GM23338 (cell line): ENCODE results near the gene AAR2.

Experiments used
- CREB1 ChIP-seq: fragments of 250-450 bp; sonication (Bioruptor Pico); IDR thresholded peaks from 2 replicates; pipeline ENCODE4 v1.5.0; 2020; ENCODE audit warnings: low read depth, mild to moderate bottlenecking, moderate library complexity
- EZH2 ChIP-seq: fragments of 200-600 bp; sonication (generic); IDR thresholded peaks from one replicate; pipeline ENCODE4 v1.8.0; 2017; ENCODE audit warnings: antibody characterized with exemption, mild to moderate bottlenecking, low read depth; ENCODE audit not compliant: unreplicated experiment
- EZH2phosphoT487 ChIP-seq: fragments of 200-600 bp; sonication (generic); IDR thresholded peaks from one replicate; pipeline ENCODE4 v1.8.1; 2018; ENCODE audit warnings: antibody characterized with exemption; ENCODE audit not compliant: unreplicated experiment
- POLR2AphosphoS5 ChIP-seq: IDR thresholded peaks from 2 replicates; pipeline ENCODE4 v1.6.1; 2016; ENCODE audit warnings: antibody characterized with exemption, low read depth
- STAT1 ChIP-seq: IDR thresholded peaks from one replicate; pipeline ENCODE4 v1.6.1; 2016; ENCODE audit warnings: antibody characterized with exemption; ENCODE audit not compliant: unreplicated experiment
- ZNF331 ChIP-seq: fragments of 250-450 bp; sonication (Bioruptor Pico); IDR thresholded peaks from 2 replicates; pipeline ENCODE4 v1.5.0; 2020; ENCODE audit warnings: low read depth, mild to moderate bottlenecking, moderate library complexity
- TF ChIP-seq, protein P1 (sequence below), 2 experiments: fragments of 200-600 bp in 1 of 2; sonication (generic) in 1 of 2; conservative IDR thresholded peaks; 2 replicates each; pipeline versions ENCODE4 v1.5.1 to v1.6.1; 2016 to 2017; ENCODE audit warnings: antibody characterized with exemption in 2 of 2, low read depth in 2 of 2, mild to moderate bottlenecking in 2 of 2, moderate library complexity in 1 of 2
- TF ChIP-seq, protein P2 (sequence below): IDR thresholded peaks from one replicate; pipeline ENCODE4 v1.6.1; 2018; ENCODE audit warnings: antibody characterized with exemption; ENCODE audit not compliant: unreplicated experiment

DNA sequence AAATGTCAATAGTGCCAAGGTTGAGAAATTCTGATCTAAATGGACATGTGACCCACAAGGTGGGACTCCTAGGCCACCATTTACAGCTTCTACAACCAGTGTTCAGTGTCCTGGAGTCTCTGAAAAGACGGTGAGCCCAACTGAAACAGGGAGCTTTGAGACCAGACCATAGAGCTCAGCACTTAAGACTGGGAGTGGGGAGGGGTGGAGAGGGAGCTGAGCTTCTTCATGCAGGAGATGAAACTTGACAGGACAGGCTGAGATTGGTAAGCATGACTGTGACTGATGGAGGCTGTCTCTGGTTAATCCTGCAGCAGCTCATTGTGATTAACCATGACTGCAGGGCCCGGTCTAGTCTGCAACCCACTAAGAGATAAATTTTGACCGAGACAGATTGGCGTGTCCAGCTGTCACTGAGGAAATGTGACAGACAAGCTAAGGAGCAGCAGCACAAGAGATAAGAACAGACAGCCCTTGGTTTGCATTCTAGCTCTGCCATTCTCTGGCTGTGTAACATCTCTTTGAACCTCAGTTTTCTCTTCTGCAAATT lies 1.4 kb upstream of the AAR2 start:
- TF ChIP-seq, protein P1, sequence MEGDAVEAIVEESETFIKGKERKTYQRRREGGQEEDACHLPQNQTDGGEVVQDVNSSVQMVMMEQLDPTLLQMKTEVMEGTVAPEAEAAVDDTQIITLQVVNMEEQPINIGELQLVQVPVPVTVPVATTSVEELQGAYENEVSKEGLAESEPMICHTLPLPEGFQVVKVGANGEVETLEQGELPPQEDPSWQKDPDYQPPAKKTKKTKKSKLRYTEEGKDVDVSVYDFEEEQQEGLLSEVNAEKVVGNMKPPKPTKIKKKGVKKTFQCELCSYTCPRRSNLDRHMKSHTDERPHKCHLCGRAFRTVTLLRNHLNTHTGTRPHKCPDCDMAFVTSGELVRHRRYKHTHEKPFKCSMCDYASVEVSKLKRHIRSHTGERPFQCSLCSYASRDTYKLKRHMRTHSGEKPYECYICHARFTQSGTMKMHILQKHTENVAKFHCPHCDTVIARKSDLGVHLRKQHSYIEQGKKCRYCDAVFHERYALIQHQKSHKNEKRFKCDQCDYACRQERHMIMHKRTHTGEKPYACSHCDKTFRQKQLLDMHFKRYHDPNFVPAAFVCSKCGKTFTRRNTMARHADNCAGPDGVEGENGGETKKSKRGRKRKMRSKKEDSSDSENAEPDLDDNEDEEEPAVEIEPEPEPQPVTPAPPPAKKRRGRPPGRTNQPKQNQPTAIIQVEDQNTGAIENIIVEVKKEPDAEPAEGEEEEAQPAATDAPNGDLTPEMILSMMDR (conservative IDR thresholded peaks at IDR 0.05; ENCODE audit: low read depth in 2 of 2): no peak
- TF ChIP-seq CREB1 (CRISPR knock-in tag) (no peak), POLR2AphosphoS5 (no peak), STAT1 (no peak), ZNF331 (CRISPR knock-in tag) (no peak), EZH2 (no peak), EZH2phosphoT487 (no peak)
- TF ChIP-seq, protein P2, sequence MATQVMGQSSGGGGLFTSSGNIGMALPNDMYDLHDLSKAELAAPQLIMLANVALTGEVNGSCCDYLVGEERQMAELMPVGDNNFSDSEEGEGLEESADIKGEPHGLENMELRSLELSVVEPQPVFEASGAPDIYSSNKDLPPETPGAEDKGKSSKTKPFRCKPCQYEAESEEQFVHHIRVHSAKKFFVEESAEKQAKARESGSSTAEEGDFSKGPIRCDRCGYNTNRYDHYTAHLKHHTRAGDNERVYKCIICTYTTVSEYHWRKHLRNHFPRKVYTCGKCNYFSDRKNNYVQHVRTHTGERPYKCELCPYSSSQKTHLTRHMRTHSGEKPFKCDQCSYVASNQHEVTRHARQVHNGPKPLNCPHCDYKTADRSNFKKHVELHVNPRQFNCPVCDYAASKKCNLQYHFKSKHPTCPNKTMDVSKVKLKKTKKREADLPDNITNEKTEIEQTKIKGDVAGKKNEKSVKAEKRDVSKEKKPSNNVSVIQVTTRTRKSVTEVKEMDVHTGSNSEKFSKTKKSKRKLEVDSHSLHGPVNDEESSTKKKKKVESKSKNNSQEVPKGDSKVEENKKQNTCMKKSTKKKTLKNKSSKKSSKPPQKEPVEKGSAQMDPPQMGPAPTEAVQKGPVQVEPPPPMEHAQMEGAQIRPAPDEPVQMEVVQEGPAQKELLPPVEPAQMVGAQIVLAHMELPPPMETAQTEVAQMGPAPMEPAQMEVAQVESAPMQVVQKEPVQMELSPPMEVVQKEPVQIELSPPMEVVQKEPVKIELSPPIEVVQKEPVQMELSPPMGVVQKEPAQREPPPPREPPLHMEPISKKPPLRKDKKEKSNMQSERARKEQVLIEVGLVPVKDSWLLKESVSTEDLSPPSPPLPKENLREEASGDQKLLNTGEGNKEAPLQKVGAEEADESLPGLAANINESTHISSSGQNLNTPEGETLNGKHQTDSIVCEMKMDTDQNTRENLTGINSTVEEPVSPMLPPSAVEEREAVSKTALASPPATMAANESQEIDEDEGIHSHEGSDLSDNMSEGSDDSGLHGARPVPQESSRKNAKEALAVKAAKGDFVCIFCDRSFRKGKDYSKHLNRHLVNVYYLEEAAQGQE: no peak
